Colonic mucosa (tissue), 4 donors: Measurements from ENCODE around the gene CMTM7. TPM values are rescaled to one million over a fixed set of nuclear protein-coding genes. Genes with fewer than 3 reads are reported as not detected.

Source experiments
- DNase-seq: peaks from one replicate; pipeline ENCODE4 v3.0.0-alpha.2; 2020
- H3K27ac ChIP-seq: fragments of 200-600 bp; one replicate; pipeline ENCODE4 v1.8.0; 2021
- H3K27me3 ChIP-seq: fragments of 200-600 bp; one replicate; pipeline ENCODE4 v1.8.0; 2021
- H3K36me3 ChIP-seq: fragments of 200-600 bp; one replicate; pipeline ENCODE4 v1.8.0; 2021
- H3K4me1 ChIP-seq: fragments of 200-600 bp; one replicate; pipeline ENCODE4 v1.8.0; 2021; ENCODE audit warnings: mild to moderate bottlenecking
- H3K4me3 ChIP-seq: fragments of 200-600 bp; one replicate; pipeline ENCODE4 v1.8.0; 2021
- H3K9ac ChIP-seq, 2 donors: one replicate each; pipeline ENCODE4 v1.7.0; 2013; ENCODE audit warnings: control low read depth in 2 of 2, low read depth in 2 of 2, low read length in 2 of 2
- H3K9me3 ChIP-seq: fragments of 200-600 bp; one replicate; pipeline ENCODE4 v1.8.0; 2021
- CTCF ChIP-seq: fragments of 200-600 bp; IDR thresholded peaks from one replicate; pipeline ENCODE4 v1.8.0; 2022; ENCODE audit warnings: antibody characterized with exemption, mild to moderate bottlenecking
- intact Hi-C: fragments of 100-400 bp; cut with DNase I; formaldehyde crosslinking; loops from one replicate; pipeline ENCODE4 v1.14.1; 2022
- total RNA-seq, 2 donors: library from RNA; stranded (reverse); fragmentation: NEBNext Ultra II Directional in 1 of 2; extraction: Animal tissue kit (Norgen Biotek cat#: 25700) in 1 of 2; gene quantifications; one replicate each; pipeline ENCODE4 v1.2.1, GENCODE V29; 2021
- donor health status: healthy.
- donor health status: DM: no; HTN: no; CAD: no.
- donor health status: DM: no; HTN: no; CAD: no.

CMTM7 gene
- total RNA-seq, 2 donors from 2014 or later, result 5.8 to 5.9 TPM

GRCh38 chr3:32354362-32354778 is 37.3 kb upstream of the CMTM7 start:
- no peak overlapping the region for H3K27ac ChIP-seq
- intact Hi-C loops, result no loop called here
- no peak for TF ChIP-seq CTCF
- no peaks in the 10 kb centered on the region for H3K27me3 ChIP-seq
- H3K36me3 ChIP-seq, result no peaks in the 10 kb centered on the region
- no peak for DNase-seq
- no peak overlapping the region for H3K9ac ChIP-seq
- H3K4me1 ChIP-seq, result no peaks in the 10 kb centered on the region
- H3K4me3 ChIP-seq, result no peak overlapping the region
- no peaks in the 10 kb centered on the region for H3K9me3 ChIP-seq

GRCh38 chr3:32355751-32356291 is 35.8 kb upstream of the CMTM7 start:
- H3K9ac ChIP-seq, result no peak overlapping the region
- H3K36me3 ChIP-seq, result no peaks in the 10 kb centered on the region
- no peak for TF ChIP-seq CTCF
- no peak for DNase-seq
- H3K4me3 ChIP-seq, result no peak overlapping the region
- no peaks in the 10 kb centered on the region for H3K9me3 ChIP-seq
- H3K27me3 ChIP-seq, result no peaks in the 10 kb centered on the region
- intact Hi-C loops, result no loop called here
- no peaks in the 10 kb centered on the region for H3K4me1 ChIP-seq
- H3K27ac ChIP-seq, result no peak overlapping the region

GRCh38 chr3:32359766-32360492 is 31.7 kb upstream of the CMTM7 start:
- no peak overlapping the region for H3K27ac ChIP-seq
- H3K9ac ChIP-seq, result no peak overlapping the region
- DNase-seq, result no peak
- no peaks in the 10 kb centered on the region for H3K9me3 ChIP-seq
- H3K27me3 ChIP-seq, result no peaks in the 10 kb centered on the region
- no peaks in the 10 kb centered on the region for H3K36me3 ChIP-seq
- no peaks in the 10 kb centered on the region for H3K4me1 ChIP-seq
- intact Hi-C loops, result no loop called here
- TF ChIP-seq CTCF, result no peak
- no peak overlapping the region for H3K4me3 ChIP-seq

GRCh38 chr3:32360493-32360827 is 31.2 kb upstream of the CMTM7 start:
- no peak for DNase-seq
- Histone ChIP-seq H3K27me3 (no peaks in the 10 kb centered on the region), H3K4me1 (no peaks in the 10 kb centered on the region), H3K36me3 (no peaks in the 10 kb centered on the region), H3K9ac (no peak overlapping the region), H3K4me3 (no peak overlapping the region), H3K9me3 (no peaks in the 10 kb centered on the region), H3K27ac (no peak overlapping the region)
- no peak for TF ChIP-seq CTCF
- intact Hi-C loops, result no loop called here

- no peaks in the 10 kb centered on the region for H3K4me1 ChIP-seq
- H3K27me3 ChIP-seq, result no peaks in the 10 kb centered on the region
- no peak overlapping the region for H3K9ac ChIP-seq
- intact Hi-C loops, result no loop called here
- DNase-seq, result no peak
- no peaks in the 10 kb centered on the region for H3K9me3 ChIP-seq
- TF ChIP-seq CTCF, result no peak
- H3K27ac ChIP-seq, result no peak overlapping the region
- H3K4me3 ChIP-seq, result no peak overlapping the region
- H3K36me3 ChIP-seq, result no peaks in the 10 kb centered on the region
These were observed 24.8 kb upstream of the CMTM7 start for GRCh38 chr3:32366638-32367397.
